GM19328 (cell line): Measurements from ENCODE around the gene ITGBL1.

Experiments
- ATAC-seq: cut with Tn5 transposase; IDR thresholded peaks from one replicate; pipeline ENCODE4 v1.9.1; 2021; ENCODE audit warnings: mild to moderate bottlenecking, moderate library complexity; ENCODE audit not compliant: unreplicated experiment

Gene ITGBL1

GRCh38 chr13:101624210-101624922 lies 171.9 kb downstream of the ITGBL1 start:
- no peak for ATAC-seq

GRCh38 chr13:101624981-101625380 lies 172.5 kb downstream of the ITGBL1 start:
- no peak for ATAC-seq

- ATAC-seq = peak; percentile 90
These were observed 174.6 kb downstream of the ITGBL1 start for GRCh38 chr13:101626925-101627555.

- ATAC-seq = peak; percentile 42
These were observed 175.1 kb downstream of the ITGBL1 start for GRCh38 chr13:101627556-101627943.

GRCh38 chr13:101628900-101629299 lies 176.4 kb downstream of the ITGBL1 start:
- ATAC-seq = no peak

GRCh38 chr13:101631395-101631794 lies 178.9 kb downstream of the ITGBL1 start:
- ATAC-seq = no peak

- ATAC-seq = no peak
These were observed 181.7 kb downstream of the ITGBL1 start for GRCh38 chr13:101634142-101634541.

GRCh38 chr13:101639711-101640110 lies 187.2 kb downstream of the ITGBL1 start:
- ATAC-seq = no peak

GRCh38 chr13:101640788-101641400 lies 188.4 kb downstream of the ITGBL1 start:
- ATAC-seq = no peak

- ATAC-seq = no peak
These were observed 193.4 kb downstream of the ITGBL1 start for GRCh38 chr13:101645871-101646270.

GRCh38 chr13:101647760-101648159 lies 195.3 kb downstream of the ITGBL1 start:
- ATAC-seq = no peak

GRCh38 chr13:101648766-101649487 lies 196.5 kb downstream of the ITGBL1 start:
- ATAC-seq = no peak

- ATAC-seq = no peak
These were observed 197.1 kb downstream of the ITGBL1 start for GRCh38 chr13:101649488-101650126.

- no peak for ATAC-seq
These were observed 202.4 kb downstream of the ITGBL1 start for GRCh38 chr13:101654883-101655282.

- no peak for ATAC-seq
These were observed 203.0 kb downstream of the ITGBL1 start for GRCh38 chr13:101655435-101655834.

- no peak for ATAC-seq
These were observed 208.2 kb downstream of the ITGBL1 start for GRCh38 chr13:101660711-101661110.

- ATAC-seq = no peak
These were observed 209.4 kb downstream of the ITGBL1 start for GRCh38 chr13:101661839-101662238.

GRCh38 chr13:101673360-101674105 lies 221.1 kb downstream of the ITGBL1 start:
- ATAC-seq = no peak

GRCh38 chr13:101681834-101682233 lies 229.4 kb downstream of the ITGBL1 start:
- no peak for ATAC-seq

GRCh38 chr13:101686003-101686402 lies 233.5 kb downstream of the ITGBL1 start:
- ATAC-seq = no peak
